H1 (cell line): Measurements from ENCODE around the gene OPN1MW3. TPM values are rescaled to one million over a fixed set of nuclear protein-coding genes. Genes with fewer than 3 reads are reported as not detected.
"Not testable (repeated sequence)": the region's sequence is repeated elsewhere in the genome, so short reads cannot be mapped to it uniquely, and the experiment has no call there.

ENCODE experiments used
- CTCF ChIA-PET: fragments of 300-600 bp; sonication (Branson Sonifier 250); formaldehyde crosslinking; loops from one replicate; lab custom pipeline; 2021; ENCODE audit not compliant: partially characterized antibody; lab: Charles Lee
- POLR2A ChIA-PET: fragments of 300-600 bp; sonication (Branson Sonifier 250); formaldehyde crosslinking; loops from one replicate; lab custom pipeline; 2021; ENCODE audit warnings: inconsistent platforms; ENCODE audit not compliant: partially characterized antibody; lab: Charles Lee
- DNase-seq, 2 experiments: peaks; one replicate each; pipeline versions ENCODE4 v3.0.0 to v3.0.0-alpha.2; 2010 to 2022; ENCODE audit warnings: low spot score in 2 of 2, low read depth in 1 of 2, mixed read lengths in 1 of 2
- FAIRE-seq: peaks from 2 replicates; lab custom pipeline; 2011; peaks lifted over from hg19 to GRCh38; lab: Jason Lieb, UNC
- H2AFZ ChIP-seq: 2 replicates; pipeline ENCODE4 v1.8.1; 2012; ENCODE audit warnings: low read length, inconsistent platforms
- H2AK5ac ChIP-seq: 2 replicates; pipeline ENCODE4 v1.6.1; 2013; ENCODE audit warnings: low read depth, low read length
- H2BK120ac ChIP-seq: replicated peaks from 2 replicates; pipeline ENCODE3; 2013; ENCODE audit warnings: low read depth, low read length, inconsistent platforms
- H2BK12ac ChIP-seq: 2 replicates; pipeline ENCODE4 v1.6.1; 2013; ENCODE audit warnings: low read depth, low read length
- H2BK15ac ChIP-seq: 2 replicates; pipeline ENCODE4 v1.6.1; 2013; ENCODE audit warnings: low read length
- H2BK20ac ChIP-seq: 2 replicates; pipeline ENCODE4 v1.6.1; 2013; ENCODE audit warnings: low read length
- H2BK5ac ChIP-seq: 2 replicates; pipeline ENCODE4 v1.6.1; 2013; ENCODE audit warnings: low read depth, low read length
- H3K14ac ChIP-seq: 2 replicates; pipeline ENCODE4 v1.6.1; 2013; ENCODE audit warnings: inconsistent platforms; ENCODE audit not compliant: insufficient read length
- H3K18ac ChIP-seq: 2 replicates; pipeline ENCODE4 v1.6.1; 2013; ENCODE audit warnings: low read length; ENCODE audit errors: extremely low read depth
- H3K23ac ChIP-seq: 2 replicates; pipeline ENCODE4 v1.6.1; 2013; ENCODE audit warnings: inconsistent platforms; ENCODE audit not compliant: insufficient read length
- H3K23me2 ChIP-seq: 2 replicates; pipeline ENCODE4 v1.6.1; 2013; ENCODE audit warnings: low read depth, low read length
- H3K27ac ChIP-seq: 2 replicates; pipeline ENCODE4 v1.6.1; 2011; ENCODE audit warnings: low read depth, low read length, inconsistent platforms
- H3K27me3 ChIP-seq, 4 experiments: replicated peaks in 1 of 4; 1 replicate in 1 of 4; 2 replicates in 3 of 4; pipeline versions ENCODE4 v1.6.1 to v1.8.1; 2011 to 2013; ENCODE audit warnings: low read length in 3 of 4, mild to moderate bottlenecking in 3 of 4, inconsistent platforms in 2 of 4, mixed read lengths in 2 of 4, moderate library complexity in 1 of 4; ENCODE audit not compliant: control insufficient read depth in 3 of 4, insufficient read depth in 3 of 4; ENCODE audit errors: extremely low read depth in 1 of 4
- H3K36me3 ChIP-seq, 4 experiments: 2 replicates each; pipeline versions ENCODE4 v1.6.1 to v1.8.1; 2011 to 2013; ENCODE audit warnings: mild to moderate bottlenecking in 4 of 4, low read length in 3 of 4, moderate library complexity in 2 of 4, control low read depth in 1 of 4, inconsistent platforms in 1 of 4; ENCODE audit not compliant: insufficient read depth in 4 of 4, control insufficient read depth in 2 of 4
- H3K4ac ChIP-seq: replicated peaks from 2 replicates; pipeline ENCODE3; 2013; ENCODE audit warnings: low read length, low read depth, mixed read lengths, inconsistent platforms; ENCODE audit not compliant: insufficient read length
- H3K4me1 ChIP-seq, 4 experiments: replicated peaks in 1 of 4; 1 replicate in 1 of 4; 2 replicates in 3 of 4; pipeline versions ENCODE4 v1.6.1 to v1.8.1; 2011 to 2013; ENCODE audit warnings: low read length in 3 of 4, inconsistent platforms in 2 of 4, mixed read lengths in 1 of 4; ENCODE audit not compliant: insufficient read depth in 4 of 4, control insufficient read depth in 3 of 4
- H3K4me2 ChIP-seq, 2 experiments: 2 replicates each; pipeline versions ENCODE4 v1.6.1 to v1.8.1; 2011 to 2013; ENCODE audit warnings: low read depth in 2 of 2, low read length in 2 of 2, control low read depth in 1 of 2, inconsistent platforms in 1 of 2, mild to moderate bottlenecking in 1 of 2; ENCODE audit not compliant: insufficient read depth in 1 of 2
- H3K4me3 ChIP-seq, 4 experiments: fragments of 200-600, 300-600 bp in 1 of 4; sonication (generic), shearing (Covaris generic), sonication (Bioruptor Twin) in 1 of 4; 2 replicates each; pipeline versions ENCODE4 v1.5.1 to v1.8.1; 2011 to 2016; ENCODE audit warnings: low read length in 4 of 4, low read depth in 3 of 4, control low read depth in 2 of 4, inconsistent platforms in 2 of 4, mild to moderate bottlenecking in 2 of 4, mixed read lengths in 1 of 4, moderate library complexity in 1 of 4; ENCODE audit not compliant: insufficient read depth in 2 of 4; ENCODE audit errors: extremely low read depth in 1 of 4
- H3K56ac ChIP-seq: replicated peaks from 2 replicates; pipeline ENCODE3; 2013; ENCODE audit warnings: low read depth, mild to moderate bottlenecking, mixed read lengths, low read length, inconsistent platforms; ENCODE audit not compliant: insufficient read length
- H3K79me1 ChIP-seq: 2 replicates; pipeline ENCODE4 v1.6.1; 2013; ENCODE audit warnings: low read depth, low read length, control low read depth
- H3K79me2 ChIP-seq, 2 experiments: 2 replicates each; pipeline versions ENCODE4 v1.6.1 to v1.8.1; 2012 to 2013; ENCODE audit warnings: low read length in 2 of 2, mild to moderate bottlenecking in 2 of 2, inconsistent platforms in 1 of 2; ENCODE audit not compliant: insufficient read depth in 2 of 2, control insufficient read depth in 1 of 2
- H3K9ac ChIP-seq, 4 experiments: replicated peaks in 1 of 4; 1 replicate in 1 of 4; 2 replicates in 3 of 4; pipeline versions ENCODE4 v1.6.1 to v1.8.1; 2011 to 2013; ENCODE audit warnings: low read depth in 3 of 4, low read length in 3 of 4, control low read depth in 2 of 4, mild to moderate bottlenecking in 2 of 4, moderate library complexity in 2 of 4, inconsistent platforms in 1 of 4; ENCODE audit errors: extremely low read depth in 1 of 4
- H3K9me3 ChIP-seq, 2 experiments: 2 replicates each; pipeline versions ENCODE4 v1.6.1 to v1.8.1; 2012 to 2013; ENCODE audit warnings: mild to moderate bottlenecking in 2 of 2, moderate library complexity in 2 of 2, control low read depth in 1 of 2, inconsistent platforms in 1 of 2, low read depth in 1 of 2, low read length in 1 of 2, mixed read lengths in 1 of 2; ENCODE audit not compliant: insufficient read depth in 2 of 2
- H4K20me1 ChIP-seq, 2 experiments: replicated peaks in 1 of 2; 2 replicates each; pipeline versions ENCODE3 to v1.8.1; 2011 to 2013; ENCODE audit warnings: inconsistent platforms in 2 of 2, low read length in 2 of 2, mild to moderate bottlenecking in 1 of 2; ENCODE audit not compliant: insufficient read depth in 2 of 2, control insufficient read depth in 1 of 2
- H4K5ac ChIP-seq: 2 replicates; pipeline ENCODE4 v1.6.1; 2013; ENCODE audit warnings: low read length, low read depth, mixed read lengths, inconsistent platforms; ENCODE audit not compliant: insufficient read length
- H4K8ac ChIP-seq: 2 replicates; pipeline ENCODE4 v1.8.0; 2013; ENCODE audit warnings: mild to moderate bottlenecking, moderate library complexity, low read length, inconsistent platforms; ENCODE audit not compliant: insufficient read depth; ENCODE audit errors: extremely low read depth
- H4K91ac ChIP-seq: replicated peaks from 2 replicates; pipeline ENCODE3; 2013; ENCODE audit warnings: low read length, mixed read lengths, inconsistent platforms; ENCODE audit not compliant: insufficient read length
- WGBS, 2 experiments: shearing (Covaris generic) in 1 of 2; methylation state at CpG; one replicate each; pipeline versions ENCODE4 v1.1.6 to v1.1.7; 2013 to 2015; ENCODE audit warnings: low lambda C conversion rate in 2 of 2, mixed read lengths in 2 of 2, inconsistent platforms in 1 of 2, low coverage in 1 of 2, missing lambda C conversion rate in 1 of 2; ENCODE audit not compliant: insufficient replicate concordance in 2 of 2, insufficient coverage in 1 of 2, insufficient read length in 1 of 2; ENCODE audit errors: extremely low coverage in 1 of 2, missing lambda C conversion rate in 1 of 2; 5-methylcytosine and 5-hydroxymethylcytosine counted together
- long read RNA-seq, 2 experiments: library from RNA in 1 of 2; library from capped mRNA in 1 of 2; stranded (forward); transcript quantifications; one replicate each; pipeline ENCODE4 v2.0.0, GENCODE V29; 2021; ENCODE audit warnings: inconsistent platforms in 1 of 2
- polyA minus RNA-seq, 3 experiments: library from RNA; depleted of rRNA, polyadenylated mRNA; stranded (reverse); fragments of >200 nt; gene quantifications; 1 replicate in 2 of 3; 2 replicates in 1 of 3; pipeline ENCODE4 v1.2.3, GENCODE V29; 2011
- polyA plus RNA-seq, 7 experiments: library from polyadenylated mRNA; depleted of rRNA in 3 of 7; stranded (reverse) in 5 of 7; unstranded in 2 of 7; fragments of >200 nt in 5 of 7; fragments of 200-250 nt in 2 of 7; gene quantifications; 1 replicate in 5 of 7; 2 replicates in 1 of 7; 4 replicates in 1 of 7; pipeline versions ENCODE4 v1.2.1 to v1.2.3, GENCODE V29; 2011 to 2013; ENCODE audit warnings: missing spikeins in 2 of 7, mixed read lengths in 2 of 7
- total RNA-seq: library from RNA; stranded (reverse); fragmentation: NEBNext Ultra II Directional; extraction: Animal tissue kit (Norgen Biotek cat#: 25700); gene quantifications from 2 replicates; pipeline ENCODE4 v1.2.1, GENCODE V29; 2021

Gene OPN1MW3
- total RNA-seq: not detected in 2 replicates
- polyA plus RNA-seq (2011; rRNA removed): not detected in 2 replicates
- polyA plus RNA-seq (2011; cell fraction: cytosol; rRNA removed): not detected
- not detected for polyA plus RNA-seq (2011; cell fraction: nucleus; rRNA removed)
- polyA plus RNA-seq (2012, experiment 1 of 2): not detected in 4 replicates
- not detected for polyA plus RNA-seq (2012, experiment 2 of 2)
- not detected for polyA plus RNA-seq (2013, experiment 1 of 2)
- polyA plus RNA-seq (2013, experiment 2 of 2): not detected
- polyA minus RNA-seq (2011; rRNA and poly(A)+ RNA removed): not detected in 2 replicates
- not detected for polyA minus RNA-seq (2011; cell fraction: cytosol; rRNA and poly(A)+ RNA removed)
- not detected for polyA minus RNA-seq (2011; cell fraction: nucleus; rRNA and poly(A)+ RNA removed)
- long read RNA-seq, experiment 1: 0 reads
- long read RNA-seq, experiment 2: 0 reads

DNA sequence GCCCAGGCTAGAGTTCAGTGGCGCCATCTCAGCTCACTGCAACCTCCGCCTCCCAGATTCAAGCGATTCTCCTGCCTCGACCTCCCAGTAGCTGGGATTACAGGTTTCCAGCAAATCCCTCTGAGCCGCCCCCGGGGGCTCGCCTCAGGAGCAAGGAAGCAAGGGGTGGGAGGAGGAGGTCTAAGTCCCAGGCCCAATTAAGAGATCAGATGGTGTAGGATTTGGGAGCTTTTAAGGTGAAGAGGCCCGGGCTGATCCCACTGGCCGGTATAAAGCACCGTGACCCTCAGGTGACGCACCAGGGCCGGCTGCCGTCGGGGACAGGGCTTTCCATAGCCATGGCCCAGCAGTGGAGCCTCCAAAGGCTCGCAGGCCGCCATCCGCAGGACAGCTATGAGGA, at the start of gene OPN1MW3:
OPN1MW3 (plus strand) TSS at position 301 of the 400 bp plus-strand sequence; CDS start at position 339, 38 bp downstream.
- H3K79me2 ChIP-seq, H2AK5ac ChIP-seq, H3K23me2 ChIP-seq, H3K4me1 ChIP-seq, H4K8ac ChIP-seq, CTCF ChIA-PET, H3K27me3 ChIP-seq, H3K4ac ChIP-seq, H3K56ac ChIP-seq, H3K18ac ChIP-seq, POLR2A ChIA-PET, H4K91ac ChIP-seq, H3K9me3 ChIP-seq, DNase-seq, H3K4me3 ChIP-seq, H2BK15ac ChIP-seq, H4K5ac ChIP-seq, H3K27ac ChIP-seq, H4K20me1 ChIP-seq, H3K79me1 ChIP-seq, H3K4me2 ChIP-seq, H2BK20ac ChIP-seq, FAIRE-seq, H3K23ac ChIP-seq, H2BK5ac ChIP-seq, H3K14ac ChIP-seq, H3K36me3 ChIP-seq, H3K9ac ChIP-seq, H2BK120ac ChIP-seq, H2AFZ ChIP-seq, H2BK12ac ChIP-seq: not testable (repeated sequence)
- WGBS, 2 experiments: no CpG with 5 or more reads among the region's 17 CpGs
